ENCODE measurements around the gene PPFIA2.

Gene PPFIA2

DNA sequence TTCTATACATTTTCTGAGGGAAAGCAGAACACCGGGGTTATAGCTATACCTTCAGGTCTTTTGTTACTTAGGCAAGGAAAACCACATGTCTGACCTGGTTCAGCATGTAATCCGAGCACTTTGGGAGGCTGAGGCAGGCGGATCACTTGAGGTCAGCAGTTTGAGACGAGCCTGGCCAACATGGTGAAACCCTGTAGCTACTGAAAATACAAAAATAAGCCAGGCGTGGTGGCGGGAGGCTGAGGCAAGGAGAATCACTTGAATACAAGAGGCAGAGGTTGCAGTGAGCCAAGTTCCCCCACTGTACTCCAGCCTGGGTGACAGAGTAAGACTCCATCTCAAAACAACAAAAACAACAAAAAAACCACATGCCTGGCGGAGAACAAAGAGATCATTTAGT is 503.7 kb downstream of the PPFIA2 start:
- DNase-seq, result no peak

- DNase-seq, result no peak
Measured at GRCh38 chr12:81253360-81253759, 505.8 kb downstream of the PPFIA2 start.

- DNase-seq, result no peak
Measured at GRCh38 chr12:81252228-81252627, 506.9 kb downstream of the PPFIA2 start.

- no peak for DNase-seq
Measured at GRCh38 chr12:81249976-81250375, 509.2 kb downstream of the PPFIA2 start.

DNA sequence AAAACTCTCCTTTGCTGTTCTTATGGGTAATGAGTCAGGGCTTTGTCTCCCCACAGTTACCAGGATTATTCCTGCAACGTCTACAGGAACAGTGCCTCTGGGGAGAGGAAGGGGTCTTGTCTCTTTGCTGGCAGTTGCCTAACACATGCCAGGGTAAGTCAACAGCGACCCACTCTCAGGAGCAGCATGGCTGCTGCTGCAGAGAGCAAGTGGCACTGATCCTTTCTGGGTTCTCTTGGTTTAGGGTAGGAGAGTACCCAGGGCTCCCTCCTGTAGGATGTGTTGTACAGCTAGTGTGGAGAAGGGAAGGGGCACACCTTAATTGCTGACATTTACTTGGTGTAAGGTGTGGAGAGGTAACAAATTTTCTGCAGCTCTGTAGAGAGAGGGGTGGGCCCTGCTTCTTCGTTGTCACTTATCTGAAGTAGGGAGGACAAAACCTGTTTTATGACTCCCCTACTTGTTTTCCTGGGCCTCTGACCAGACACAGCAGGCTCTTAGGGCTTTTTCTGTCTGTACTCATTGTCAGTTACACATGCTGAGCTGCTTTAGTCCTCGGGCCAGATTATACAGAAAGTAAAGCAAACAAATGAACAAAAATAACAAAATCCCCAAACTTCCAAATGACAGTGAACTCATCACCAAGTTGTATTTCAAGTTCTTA is 513.1 kb downstream of the PPFIA2 start:
- no peak for DNase-seq

- no peak for DNase-seq
Measured at GRCh38 chr12:81245458-81245857, 513.7 kb downstream of the PPFIA2 start.

DNA sequence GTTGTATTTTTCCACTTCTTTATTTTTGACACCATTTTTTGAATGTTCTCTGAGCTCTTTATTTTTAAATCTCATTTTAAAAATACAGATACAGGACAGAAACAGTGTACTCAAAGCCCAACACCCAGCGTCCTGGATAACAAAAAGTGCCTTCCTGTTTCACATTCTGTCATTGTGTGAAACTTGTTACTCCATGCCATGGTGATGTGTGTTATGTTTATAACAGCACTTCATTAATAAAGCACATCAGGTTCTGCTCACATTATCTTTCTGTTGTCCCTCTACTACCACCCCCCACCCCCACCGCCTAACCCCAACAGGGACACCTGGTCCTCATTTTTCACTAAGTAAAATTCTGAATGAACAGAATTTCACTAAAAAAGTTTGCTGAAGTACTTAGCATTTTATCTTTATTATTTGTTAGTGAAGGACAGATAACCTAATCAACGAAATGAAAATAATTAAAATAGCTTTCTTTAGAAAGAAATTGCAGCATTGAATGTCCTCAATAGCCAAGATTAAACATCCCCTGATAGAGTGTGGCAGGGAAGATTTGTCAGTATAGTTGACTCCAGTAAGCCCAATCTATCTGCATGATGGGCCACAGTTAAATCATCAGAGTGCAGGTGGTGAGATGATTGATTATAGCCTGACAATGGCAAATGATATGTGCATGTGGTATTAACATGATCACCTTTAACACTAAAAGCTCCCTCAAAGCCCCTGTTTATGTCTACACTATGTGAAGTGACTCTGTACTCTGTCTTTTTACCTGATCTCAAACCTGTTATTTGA is 527.4 kb downstream of the PPFIA2 start:
- DNase-seq, result no peak

DNA sequence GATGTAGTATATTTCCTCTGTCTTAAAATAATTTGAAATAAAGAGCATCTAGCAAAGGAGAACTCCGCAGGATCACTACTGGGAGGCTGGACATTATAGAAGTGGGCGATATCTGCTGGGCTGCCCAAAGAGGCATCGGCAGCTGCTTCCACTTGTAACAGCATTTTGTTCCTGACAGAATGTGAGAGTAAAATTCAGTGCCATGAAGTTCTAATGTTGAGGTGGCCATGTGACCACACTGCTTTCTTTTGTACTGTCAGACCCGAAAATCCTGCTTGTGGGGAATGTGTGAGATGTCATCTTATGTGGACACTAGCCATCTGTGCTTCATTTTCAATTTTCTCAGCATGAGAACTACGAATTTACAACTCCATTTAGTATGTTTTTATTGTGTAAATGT is 529.4 kb downstream of the PPFIA2 start:
- DNase-seq, result peak; percentile 15

DNA sequence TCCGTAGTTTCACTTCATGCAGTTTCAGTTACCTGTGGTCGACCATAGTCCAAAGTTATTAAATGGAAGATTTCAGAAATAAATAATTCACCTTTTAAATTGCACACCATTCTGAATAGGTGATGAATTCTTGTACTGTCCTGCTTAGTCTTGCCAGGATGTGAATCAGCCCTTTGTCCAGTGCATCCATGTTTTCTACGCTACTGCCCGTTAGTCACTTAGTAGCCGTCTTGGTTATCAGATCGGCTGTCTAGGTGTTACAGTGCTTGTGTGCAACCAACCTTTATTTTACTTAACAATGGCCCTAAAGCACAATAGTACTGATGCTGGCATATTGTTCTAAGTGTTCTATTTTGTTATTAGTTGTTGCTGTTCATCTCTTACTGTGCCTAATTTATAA is 534.5 kb downstream of the PPFIA2 start:
- no peak for DNase-seq

- no peak for DNase-seq
Measured at GRCh38 chr12:81222846-81223592, 536.1 kb downstream of the PPFIA2 start.

DNA sequence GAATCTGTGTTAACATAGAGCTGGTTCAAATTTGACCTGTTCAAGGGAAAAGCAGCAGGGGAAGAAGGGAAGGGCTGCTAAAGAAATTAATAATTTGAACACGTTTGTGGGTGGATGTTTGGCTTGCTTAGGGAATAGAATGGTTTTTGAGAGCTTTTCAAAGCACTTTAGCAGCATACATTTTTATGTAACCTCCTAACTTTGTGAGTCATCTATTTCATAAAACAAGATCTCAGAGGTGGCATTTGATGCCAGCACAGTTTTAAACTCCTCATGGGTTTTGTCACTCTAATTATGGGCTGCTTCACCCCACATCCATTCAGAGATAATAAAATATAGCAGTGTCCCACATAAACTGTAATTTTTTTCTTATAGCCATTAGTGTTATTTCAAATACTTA is 537.5 kb downstream of the PPFIA2 start:
- DNase-seq, result no peak

GRCh38 chr12:81216739-81217138 is 542.4 kb downstream of the PPFIA2 start:
- DNase-seq, result no peak

- no peak for DNase-seq
Measured at GRCh38 chr12:81212996-81213696, 546.0 kb downstream of the PPFIA2 start.

DNA sequence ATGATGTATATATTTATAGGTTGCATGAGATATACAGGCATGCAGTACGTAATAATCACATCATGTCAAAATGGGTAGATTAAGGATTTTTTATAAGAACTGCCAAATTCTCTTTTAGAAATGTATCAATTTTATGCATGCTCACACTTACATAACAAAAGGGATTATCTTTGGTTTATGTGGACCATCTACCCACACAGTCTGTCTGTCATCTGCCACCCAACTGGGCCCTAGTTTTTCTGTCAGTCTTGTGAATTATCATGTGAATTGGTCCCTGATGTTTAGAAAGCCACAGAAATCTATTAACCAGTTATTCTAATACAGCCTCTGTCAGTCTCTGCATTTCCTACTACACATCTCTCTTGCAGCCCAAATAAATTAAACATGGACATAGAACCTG is 547.8 kb downstream of the PPFIA2 start:
- no peak for DNase-seq

DNA sequence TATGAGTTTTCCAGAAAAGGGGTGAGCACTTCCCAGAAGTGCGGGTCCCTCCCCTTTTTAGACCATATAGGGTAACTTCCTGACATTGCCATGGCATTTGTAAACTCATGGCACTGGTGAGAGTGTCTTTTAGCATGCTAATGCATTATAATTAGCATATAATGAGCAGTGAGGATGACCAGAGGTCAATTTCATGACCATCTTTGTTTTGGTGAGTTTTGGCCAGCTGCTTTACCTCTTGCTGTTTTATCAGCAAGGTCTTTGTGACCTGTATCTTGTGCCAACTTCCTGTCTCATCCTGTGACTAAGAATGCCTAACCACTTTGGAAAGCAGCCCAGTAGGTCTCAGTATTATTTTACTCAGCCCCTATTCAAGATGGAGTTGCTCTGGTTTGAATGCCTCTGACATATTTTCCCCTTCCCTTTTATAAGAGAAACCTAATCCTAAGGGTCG is 549.4 kb downstream of the PPFIA2 start:
- peak; percentile 49 for DNase-seq

- DNase-seq, result no peak
Measured at GRCh38 chr12:81209012-81209411, 550.1 kb downstream of the PPFIA2 start.

DNA sequence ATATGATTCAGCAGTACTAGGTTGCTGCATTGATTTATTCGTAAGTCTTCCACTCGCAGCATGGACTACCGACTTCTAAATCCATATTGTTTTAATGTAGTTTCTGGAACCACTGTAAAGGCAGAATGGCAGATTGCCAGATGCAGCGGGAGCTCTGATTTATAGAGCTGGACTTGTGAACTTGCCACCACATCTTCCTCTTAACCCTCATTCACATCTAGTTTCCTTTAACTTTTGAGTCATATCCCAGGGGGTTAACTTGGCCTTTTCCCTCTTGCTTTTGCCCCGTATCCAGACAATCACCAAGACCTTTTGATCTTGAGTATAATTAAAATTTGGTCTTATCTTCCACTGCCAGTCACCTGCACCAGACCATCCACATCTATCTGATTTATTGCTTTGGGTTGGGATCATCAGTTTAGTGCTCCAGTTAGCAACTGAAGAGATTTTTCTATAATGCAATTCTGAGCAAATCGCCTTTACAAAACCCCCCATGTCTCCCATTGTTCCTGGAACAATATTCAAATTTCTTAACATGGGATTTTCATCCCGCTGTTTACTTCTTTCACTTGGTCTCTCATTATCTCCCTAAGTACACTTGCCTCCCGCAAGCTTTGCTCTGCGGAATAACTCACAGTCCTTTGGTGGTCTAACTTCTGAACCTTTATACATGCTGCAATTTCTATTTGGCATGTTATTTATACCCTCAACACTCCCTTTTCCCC is 550.8 kb downstream of the PPFIA2 start:
- no peak for DNase-seq
